Measurements from ENCODE around the gene ISG15.
"Not testable (repeated sequence)": the region's sequence is repeated elsewhere in the genome, so short reads cannot be mapped to it uniquely, and the experiment has no call there.

The ISG15 gene

DNA sequence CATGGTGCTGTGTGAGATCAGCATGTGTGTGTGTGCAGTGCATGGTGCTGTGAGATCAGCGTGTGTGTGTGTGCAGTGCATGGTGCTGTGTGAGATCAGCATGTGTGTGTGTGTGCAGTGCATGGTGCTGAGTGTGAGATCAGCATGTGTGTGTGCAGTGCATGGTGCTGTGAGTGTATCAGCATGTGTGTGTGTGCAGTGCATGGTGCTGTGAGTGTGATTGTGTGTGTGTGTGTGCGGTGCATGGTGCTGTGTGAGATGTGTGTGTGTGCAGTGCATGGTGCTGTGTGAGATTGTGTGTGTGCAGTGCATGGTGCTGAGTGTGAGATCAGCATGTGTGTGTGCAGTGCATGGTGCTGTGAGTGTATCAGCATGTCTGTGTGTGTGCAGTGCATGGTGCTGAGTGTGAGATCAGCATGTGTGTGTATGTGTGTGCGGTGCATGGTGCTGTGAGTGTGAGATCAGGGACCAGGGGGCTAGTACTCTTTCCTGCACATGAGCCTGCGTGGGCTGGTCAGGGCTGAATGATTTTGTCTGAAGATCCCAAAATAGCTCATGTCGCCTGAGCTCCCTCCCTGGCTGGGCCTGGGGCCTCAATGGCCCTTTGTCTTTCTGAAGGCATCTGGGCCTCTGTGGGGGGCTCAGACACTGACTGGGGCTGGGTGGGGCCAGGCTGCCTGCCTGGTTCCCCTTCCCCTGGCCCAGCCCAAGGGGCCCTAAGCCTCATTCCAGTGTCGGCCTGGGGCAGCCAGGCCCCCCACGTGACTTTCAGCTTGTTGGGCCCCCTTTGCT lies 17.8 kb downstream of the ISG15 start:
- DNase-seq, result not testable (repeated sequence)

DNA sequence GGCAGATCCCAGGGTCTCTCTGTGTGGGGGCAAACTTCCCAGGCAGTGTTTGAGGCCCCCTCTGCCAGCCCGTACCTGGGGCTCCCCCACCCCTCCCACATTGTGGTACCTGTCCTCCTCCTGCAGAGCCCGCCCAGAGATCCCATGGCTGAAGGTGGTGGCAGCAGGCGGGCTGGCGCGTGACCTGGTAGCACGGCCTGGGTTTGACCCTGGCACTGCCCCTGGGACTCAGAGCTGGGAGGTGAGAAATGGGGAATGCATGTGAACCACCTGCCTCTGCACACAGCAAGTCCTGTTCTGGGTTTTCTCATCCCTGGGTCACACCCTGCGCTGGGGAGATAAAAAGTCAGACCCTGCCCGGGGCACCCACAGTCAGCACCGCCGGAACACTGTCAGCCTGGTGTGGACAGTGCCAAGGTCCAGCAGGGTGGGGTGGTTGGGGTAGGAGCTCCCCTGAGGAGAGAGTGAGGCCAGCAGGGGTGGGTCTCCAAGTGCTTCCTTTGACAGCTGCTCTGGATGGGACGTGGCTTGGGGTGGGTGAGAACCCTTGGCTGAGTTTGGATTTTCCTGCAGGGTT lies 18.4 kb downstream of the ISG15 start:
- no peak for DNase-seq

DNA sequence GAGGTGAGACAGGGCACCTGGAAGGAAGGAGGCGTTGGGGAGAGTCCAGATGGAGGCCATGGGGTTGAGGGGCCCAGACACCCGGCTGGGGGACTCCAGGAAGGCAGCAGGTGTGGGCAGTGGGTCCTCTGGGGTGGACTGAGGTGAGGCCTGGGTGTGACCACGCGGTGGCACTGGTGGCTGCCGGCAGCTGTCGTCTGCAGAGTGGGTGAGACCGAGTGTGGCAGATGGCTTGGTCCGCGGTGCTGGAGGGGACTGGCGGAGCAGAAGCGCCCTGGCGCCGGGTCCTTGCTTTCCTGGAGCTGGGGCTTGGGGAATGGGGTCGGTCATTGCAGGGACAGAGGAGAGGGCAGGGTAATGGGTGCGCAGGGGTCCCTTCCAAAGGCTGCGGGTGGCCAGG lies 19.1 kb downstream of the ISG15 start:
- DNase-seq, result no peak

DNA sequence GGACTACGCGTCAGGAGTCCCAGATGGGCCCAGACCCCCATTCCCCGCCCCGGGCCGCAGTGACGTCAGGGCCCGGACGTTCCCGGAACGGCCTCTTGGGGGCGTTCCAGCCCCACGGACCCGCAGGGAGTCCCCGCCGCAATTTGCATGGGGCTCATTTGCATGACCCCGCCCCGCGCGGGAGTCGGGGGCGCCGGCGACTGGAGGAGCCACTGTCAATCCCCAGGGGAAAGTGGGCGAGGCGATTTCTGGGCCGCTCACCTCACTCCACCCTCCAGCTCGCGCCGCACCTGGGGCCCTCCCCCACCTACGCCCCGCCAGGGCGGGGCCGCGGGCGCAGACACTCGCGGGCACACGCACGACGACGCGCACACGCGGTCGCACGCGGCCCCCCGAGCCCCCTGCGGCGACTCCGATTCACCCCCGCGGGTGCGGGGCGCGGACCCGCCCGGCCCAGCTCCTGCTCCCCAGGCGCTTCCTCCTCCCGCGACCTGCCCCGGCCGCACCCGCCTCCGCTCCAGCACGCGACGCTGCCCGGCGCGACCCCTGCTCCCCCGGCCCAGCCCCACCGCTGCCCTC lies 19.8 kb downstream of the ISG15 start:
- no peak for DNase-seq

DNA sequence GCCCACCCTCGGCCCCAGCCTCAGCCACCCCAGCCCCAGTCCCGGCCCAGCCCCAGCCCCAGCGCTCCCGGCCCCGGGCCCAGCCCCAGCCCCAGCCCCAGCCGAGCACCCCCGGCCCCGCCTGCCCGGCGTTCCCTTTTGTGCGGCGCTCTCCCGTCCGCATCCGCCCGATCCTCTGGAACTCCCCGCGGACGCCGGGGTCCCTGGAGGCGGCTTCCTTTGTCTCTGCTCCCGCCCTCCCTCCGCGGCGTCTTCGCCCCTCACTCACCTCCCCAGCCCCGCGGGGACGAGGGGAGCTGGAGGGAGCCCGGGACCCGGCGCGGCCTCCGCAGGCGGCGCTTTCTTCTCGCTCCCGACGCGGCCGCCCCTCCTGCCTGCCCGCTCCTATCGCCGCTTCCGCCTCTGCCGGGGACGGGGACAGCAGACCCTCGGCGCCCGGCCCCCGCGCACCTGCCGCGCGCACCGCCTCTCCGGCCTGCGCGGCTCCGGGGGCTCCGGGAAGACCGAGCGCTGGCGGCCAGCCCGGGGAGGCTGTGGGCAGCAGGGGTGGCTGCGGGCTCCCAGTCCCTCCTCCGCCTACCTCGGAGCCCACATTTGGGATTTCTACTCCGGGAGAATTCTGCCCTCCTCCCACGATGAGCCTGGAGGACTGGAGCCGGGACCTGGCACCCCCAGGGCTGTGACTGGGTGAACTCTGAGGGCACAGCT lies 20.6 kb downstream of the ISG15 start:
- DNase-seq, result no peak

DNA sequence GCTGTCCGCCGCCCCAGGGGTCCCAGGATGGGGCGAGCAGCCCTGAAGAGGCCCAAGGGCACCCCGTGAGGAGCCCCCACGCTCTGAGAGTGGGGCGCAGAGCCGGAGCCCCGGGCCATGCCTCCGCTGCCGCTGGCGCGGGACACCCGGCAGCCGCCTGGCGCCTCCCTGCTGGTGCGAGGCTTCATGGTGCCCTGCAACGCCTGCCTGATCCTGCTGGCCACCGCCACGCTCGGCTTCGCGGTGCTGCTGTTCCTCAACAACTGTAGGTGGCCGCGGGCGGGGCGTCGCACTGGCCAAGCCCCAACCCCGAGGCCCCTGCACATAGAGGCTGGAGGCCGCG lies 21.1 kb downstream of the ISG15 start:
- no peak for DNase-seq

DNA sequence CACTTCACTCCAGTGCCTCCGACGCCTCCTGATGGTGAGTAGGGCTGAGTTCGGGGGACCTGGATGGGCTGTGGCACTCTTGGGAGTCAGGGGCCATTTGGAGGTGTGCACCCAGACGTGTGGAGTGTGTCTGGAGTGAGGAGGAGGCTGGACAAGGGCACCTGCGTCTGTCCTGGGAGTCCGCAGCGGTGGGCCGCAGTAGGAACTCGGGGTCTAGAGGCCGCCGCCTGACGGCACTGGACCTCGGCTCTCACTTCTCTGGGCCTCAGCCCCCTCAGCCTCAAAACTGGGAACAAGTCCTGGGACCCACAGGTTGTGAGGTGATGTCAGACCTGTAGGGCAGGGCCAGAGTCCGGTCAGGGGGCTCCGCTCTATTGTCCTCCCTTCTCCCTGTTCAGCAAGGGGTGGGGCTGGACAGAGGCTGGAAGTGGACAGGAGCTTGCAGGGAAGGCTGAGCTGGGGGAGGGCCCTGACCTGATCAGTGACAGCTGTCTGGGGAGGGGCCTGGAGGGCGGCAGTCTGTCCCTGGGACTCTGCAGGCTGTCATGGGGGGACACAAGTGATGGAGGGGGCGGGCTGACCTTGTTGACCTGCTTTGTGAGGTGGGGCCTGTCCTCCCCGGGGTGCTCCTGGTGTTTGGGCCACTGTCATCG lies 22.1 kb downstream of the ISG15 start:
- no peak for DNase-seq

DNA sequence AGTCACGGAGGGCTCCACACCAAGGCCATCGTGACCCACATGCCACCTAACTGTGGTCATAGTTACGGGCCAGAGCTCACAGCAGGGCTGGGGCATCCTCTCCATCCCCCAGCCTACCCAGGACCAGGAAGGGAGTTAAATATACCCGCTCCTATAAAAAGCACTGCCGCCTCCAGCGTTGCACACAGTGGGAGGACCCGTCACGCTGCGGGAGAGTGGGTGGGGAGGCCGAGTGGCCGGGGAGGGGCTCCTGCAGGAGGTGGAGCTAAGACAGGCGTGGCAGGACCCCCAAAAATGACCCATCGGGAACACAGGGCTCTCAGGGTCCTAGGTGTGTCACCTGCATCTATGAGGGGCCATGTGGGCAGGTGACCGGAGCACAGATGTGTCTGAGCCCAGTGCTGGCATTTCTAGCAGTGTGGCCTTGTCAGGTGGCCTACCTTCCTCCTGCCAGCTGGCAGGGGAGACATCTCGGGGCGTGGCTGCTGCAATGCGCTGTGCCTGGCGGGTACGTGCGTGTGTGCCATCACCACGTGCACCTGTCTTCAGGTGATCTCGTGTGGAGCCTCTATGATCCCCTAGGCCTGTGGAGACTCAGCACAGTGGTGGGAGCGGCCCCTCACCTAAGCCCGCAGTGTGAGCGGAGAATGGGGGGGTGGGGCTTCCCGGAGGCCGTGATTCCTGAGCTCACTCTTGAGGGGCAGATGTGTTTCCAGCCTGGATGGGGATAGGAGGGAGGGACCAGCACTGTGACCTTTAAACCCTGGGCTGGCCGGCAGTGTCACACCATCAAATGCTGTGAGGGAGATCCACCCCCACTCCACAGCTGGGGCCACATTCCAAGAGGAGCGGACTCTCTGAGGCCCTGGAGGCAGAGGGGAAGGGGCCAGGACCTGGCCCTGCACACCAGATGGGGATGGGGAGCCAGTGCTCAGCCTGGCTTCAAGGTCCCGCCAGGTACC lies 24.4 kb downstream of the ISG15 start:
- no peak for DNase-seq

DNA sequence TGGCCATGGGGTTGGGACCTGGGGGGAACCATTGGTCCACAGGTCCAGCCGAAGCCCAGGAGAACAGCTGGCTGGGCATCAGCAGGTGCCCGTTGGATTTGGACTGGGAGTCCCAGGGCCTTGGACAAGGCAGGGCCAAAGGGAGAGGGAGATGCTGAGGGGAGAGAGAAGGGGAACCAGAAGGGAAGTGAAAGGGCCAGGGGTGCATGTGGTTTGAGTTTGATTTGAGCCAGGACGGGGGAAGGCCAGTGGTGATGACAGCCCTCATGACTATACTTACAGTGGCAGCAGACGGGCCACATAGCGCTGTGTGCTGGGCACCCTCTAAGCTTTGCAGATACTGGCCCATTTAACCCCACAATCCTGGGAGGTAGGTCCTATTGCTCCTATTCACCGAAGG lies 25.4 kb downstream of the ISG15 start:
- no peak for DNase-seq

DNA sequence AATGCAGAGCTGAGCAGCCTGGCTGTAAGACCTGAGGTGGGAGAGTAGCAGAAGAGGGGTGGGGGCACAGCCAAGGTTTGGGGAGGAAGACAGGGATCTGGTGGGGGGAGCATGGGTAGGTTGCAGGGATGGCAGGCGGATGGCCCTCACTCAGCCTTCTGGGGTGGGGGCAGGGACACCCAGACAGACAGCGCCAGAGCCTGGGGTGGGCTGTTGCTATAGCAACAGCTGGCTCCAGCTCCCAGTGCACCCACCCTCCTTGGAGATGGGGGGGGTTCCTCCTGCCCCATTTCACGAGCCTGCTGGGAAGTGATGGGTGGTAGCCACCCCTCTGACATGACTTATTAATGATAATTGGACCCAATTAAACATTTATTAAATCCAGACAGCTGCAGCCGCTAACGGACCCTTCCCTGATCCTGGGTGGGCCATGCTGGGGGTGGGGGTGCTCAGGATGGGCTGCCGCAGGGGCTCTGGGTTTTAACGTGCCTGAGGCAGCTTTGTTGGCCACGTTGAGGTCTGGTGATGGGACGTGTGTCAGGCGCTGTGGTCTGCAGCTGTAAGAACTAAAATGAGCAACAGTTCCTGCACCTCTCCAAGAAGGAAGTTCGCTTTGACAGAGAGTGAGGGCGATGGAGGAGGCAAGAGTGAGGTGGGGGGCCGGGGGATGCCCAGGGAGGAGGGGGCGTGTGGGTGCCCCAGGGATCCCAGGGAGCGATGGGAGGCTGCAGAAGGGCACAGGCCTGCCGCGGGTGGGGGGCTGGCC lies 26.0 kb downstream of the ISG15 start:
- DNase-seq, result no peak

DNA sequence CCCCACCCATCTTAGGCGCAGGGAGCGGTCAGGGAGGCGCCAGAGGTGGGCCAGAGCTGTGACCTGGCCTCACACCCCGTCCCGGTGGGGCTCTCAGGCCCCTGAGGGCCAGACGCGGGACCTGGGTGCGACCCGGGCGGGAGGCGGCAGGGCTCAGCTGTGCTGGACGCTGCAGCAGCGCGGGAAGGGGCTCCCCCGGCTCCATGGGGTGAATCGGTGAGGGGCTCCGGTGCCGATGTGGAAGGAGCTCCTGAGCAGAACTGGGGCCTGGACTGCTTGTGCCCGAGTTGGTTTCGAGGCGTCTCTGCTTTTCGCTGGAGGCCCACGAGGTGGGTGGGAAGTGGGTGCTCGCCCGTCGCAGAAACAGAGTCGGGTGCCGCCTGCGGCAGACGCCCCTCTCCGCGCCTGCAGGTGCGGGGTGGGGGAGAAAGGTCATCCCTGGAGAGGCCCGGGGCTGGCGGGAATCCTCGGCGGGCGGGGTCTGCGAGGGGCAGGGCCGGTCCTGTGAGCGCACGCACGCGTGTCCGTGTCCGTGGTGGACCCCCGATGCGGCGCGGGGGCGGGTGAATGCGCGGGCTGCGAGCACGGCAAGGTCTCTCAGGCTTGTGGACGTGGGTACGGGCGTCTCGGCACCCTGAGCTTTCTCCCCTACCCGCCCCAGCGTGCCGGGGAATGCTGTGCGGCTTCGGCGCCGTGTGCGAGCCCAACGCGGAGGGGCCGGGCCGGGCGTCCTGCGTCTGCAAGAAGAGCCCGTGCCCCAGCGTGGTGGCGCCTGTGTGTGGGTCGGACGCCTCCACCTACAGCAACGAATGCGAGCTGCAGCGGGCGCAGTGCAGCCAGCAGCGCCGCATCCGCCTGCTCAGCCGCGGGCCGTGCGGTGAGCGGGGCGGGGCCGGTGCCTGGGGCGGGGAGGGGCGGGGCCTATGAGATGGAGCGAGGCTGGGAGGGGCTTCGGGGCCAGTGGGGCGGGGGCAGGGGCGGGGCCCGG lies 27.0 kb downstream of the ISG15 start:
- DNase-seq, result no peak

DNA sequence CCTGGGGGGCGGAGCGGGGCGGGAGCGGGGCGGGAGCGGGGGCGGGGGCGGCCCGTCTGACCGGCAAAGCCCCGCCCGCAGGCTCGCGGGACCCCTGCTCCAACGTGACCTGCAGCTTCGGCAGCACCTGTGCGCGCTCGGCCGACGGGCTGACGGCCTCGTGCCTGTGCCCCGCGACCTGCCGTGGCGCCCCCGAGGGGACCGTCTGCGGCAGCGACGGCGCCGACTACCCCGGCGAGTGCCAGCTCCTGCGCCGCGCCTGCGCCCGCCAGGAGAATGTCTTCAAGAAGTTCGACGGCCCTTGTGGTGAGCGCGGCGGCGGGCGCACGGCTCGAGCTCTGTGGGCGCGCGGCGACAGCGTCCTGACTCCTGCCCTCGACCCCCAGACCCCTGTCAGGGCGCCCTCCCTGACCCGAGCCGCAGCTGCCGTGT lies 27.8 kb downstream of the ISG15 start:
- DNase-seq, result no peak

DNA sequence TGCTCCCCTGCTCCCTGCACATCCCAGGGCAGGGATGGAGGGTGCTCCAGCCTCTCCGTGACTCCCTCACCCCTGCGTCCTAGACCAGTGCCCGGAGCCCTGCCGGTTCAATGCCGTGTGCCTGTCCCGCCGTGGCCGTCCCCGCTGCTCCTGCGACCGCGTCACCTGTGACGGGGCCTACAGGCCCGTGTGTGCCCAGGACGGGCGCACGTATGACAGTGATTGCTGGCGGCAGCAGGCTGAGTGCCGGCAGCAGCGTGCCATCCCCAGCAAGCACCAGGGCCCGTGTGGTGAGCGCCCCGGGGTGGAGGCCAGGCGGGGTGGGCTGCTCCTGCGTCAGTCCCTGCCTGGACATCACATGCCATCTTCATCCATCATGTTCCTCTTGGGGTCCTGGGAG lies 28.6 kb downstream of the ISG15 start:
- DNase-seq, result no peak

DNA sequence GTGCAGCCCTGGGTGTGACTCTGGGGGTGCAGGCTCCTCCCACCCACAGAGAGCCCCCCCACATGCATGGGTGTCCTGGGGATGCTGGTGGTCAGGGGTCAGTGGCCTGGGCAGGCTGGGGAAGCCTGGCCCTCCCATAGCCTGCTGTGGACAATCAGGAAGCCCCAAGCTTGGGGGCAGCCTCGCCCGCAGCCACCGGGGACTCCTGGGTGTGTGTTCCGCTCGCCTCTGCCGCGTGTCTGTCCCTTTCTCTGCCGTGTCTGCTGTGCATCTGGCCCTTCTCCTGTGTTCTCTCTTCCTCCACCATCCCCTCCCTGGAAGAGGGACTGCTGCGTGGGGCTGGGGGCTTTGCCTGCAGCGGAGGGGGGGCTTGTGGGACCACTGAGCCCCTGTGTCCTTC lies 29.5 kb downstream of the ISG15 start:
- no peak for DNase-seq

DNA sequence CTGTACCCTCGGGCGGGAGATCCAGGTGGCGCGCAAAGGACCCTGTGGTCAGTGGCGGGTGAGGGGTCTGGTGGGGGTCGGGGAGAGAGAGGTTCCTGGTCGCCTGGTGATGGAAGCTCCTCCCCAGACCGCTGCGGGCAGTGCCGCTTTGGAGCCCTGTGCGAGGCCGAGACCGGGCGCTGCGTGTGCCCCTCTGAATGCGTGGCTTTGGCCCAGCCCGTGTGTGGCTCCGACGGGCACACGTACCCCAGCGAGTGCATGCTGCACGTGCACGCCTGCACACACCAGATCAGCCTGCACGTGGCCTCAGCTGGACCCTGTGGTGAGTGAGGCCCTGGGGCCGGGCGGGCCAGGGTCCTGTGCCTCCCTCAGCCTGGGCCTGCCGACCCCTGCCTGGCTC lies 30.1 kb downstream of the ISG15 start:
- no peak for DNase-seq

DNA sequence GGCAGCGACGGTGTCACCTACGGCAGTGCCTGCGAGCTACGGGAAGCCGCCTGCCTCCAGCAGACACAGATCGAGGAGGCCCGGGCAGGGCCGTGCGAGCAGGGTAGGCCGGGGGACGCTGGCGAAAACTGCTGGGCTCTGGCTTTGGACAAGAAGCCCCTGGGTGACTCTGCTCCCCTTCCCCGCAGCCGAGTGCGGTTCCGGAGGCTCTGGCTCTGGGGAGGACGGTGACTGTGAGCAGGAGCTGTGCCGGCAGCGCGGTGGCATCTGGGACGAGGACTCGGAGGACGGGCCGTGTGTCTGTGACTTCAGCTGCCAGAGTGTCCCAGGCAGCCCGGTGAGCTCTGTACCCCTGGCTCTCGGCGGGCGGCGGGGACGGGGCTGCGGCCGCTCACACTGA lies 30.6 kb downstream of the ISG15 start:
- no peak for DNase-seq

DNA sequence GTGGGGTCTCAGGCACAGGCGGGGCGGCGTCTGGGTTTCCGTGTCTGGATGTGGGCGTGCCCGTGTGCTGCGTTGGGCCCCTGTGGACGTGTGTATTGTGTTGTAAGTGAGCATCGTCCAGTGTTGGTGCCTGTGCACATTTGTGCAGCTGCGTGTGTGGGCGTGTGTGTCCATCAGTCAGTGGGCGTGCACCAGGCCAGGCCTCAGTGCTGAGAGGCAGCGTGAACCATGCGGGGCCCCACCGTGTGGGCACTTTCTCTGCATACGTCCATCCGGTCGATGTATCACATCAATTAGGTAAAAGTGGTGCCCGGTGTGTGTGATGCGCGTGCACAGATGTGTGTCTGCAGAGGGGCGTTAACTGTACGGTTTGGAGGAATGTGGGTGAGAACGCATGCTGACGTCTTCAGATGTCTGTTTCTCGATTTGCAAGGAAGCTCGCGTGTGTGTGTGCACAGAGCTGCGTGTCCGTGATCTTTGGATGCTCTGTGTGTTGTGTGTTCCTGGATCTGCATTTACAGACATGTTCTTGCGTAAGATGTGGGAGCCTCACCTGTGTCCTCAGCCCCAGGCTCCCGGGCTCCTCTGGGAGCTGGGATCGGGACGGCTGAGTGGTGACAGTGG lies 31.3 kb downstream of the ISG15 start:
- no peak for DNase-seq

DNA sequence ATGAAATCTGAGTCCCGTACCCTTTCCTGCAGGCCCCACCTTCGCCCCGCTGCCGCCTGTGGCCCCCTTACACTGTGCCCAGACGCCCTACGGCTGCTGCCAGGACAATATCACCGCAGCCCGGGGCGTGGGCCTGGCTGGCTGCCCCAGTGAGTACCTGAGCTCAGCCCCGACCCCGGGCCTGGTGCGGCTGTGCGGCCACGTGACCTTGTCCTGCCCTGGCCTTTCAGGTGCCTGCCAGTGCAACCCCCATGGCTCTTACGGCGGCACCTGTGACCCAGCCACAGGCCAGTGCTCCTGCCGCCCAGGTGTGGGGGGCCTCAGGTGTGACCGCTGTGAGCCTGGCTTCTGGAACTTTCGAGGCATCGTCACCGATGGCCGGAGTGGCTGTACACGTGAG lies 31.8 kb downstream of the ISG15 start:
- no peak for DNase-seq

DNA sequence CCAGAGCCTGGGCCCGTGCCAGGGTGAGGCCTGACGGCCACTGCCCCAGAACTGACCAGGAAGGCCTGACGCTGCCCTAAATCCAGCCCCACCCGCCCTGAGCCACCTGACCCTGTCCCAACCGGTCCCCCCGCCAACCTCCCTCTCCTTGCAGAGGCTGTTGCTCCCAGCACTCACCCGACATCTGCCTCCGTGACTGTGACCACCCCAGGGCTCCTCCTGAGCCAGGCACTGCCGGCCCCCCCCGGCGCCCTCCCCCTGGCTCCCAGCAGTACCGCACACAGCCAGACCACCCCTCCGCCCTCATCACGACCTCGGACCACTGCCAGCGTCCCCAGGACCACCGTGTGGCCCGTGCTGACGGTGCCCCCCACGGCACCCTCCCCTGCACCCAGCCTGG lies 32.9 kb downstream of the ISG15 start:
- DNase-seq, result no peak

DNA sequence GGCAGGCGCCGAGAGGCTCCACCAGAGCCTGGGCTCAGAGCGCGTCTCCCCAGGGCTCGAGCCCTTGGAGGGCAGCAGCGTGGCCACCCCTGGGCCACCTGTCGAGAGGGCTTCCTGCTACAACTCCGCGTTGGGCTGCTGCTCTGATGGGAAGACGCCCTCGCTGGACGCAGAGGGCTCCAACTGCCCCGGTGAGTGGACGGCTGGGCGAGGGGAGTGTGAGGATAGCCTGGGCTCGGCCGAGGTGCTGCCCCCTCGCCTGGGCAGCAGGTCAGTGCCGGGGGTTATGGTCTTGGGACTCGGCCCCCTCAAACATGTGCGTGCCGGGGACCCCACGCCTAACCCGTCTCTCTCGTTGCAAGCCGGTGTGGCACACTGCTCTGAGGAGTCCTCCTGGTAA lies 33.5 kb downstream of the ISG15 start:
- DNase-seq, result no peak

Data from cerebellar nuclear complex (tissue), 1 donor.